Measurements from ENCODE around the gene MPIG6B.

Gene MPIG6B

GRCh38 chr6:31723980-31724691 is 963 bp downstream of the MPIG6B start:
- DNase-seq = no peak

DNA sequence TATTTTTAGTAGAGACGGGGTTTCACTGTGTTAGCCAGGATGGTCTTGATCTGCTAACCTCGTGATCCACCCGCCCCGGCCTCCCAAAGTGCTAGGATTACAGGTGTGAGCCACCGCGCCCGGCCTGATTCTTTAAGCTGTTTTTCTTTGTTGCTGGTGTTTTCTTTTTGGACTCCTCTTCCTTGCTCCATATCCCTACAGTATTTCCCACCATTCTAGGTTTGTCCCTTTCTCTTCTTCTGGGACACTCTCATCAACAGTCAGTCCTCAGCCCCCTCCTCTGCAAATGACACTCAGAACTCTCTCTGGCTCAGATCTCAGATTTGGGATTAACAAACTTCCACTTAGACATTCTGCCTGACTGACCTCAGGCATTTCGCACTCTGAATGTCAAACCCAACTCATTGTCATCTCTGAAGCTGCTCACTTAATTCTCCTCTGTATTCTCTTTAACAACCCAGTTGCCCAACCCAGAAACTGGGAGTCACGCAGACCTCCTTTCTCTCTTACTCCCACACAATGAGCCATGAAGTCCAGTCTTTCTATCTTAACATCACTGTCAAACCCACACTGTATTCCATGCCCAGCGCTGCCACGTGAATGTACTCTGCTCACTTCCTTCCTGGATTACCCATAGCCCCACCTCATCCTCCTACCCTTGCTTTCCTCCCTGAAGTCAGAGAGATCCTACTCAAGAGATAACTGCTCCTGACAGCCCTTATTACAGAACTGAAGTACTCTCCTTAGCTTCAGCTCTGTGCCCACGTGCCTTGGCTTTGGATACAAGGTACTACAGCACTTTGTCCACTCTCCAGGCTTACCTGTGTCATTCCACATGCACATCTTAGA is 2.6 kb downstream of the MPIG6B start:
- DNase-seq = no peak

DNA sequence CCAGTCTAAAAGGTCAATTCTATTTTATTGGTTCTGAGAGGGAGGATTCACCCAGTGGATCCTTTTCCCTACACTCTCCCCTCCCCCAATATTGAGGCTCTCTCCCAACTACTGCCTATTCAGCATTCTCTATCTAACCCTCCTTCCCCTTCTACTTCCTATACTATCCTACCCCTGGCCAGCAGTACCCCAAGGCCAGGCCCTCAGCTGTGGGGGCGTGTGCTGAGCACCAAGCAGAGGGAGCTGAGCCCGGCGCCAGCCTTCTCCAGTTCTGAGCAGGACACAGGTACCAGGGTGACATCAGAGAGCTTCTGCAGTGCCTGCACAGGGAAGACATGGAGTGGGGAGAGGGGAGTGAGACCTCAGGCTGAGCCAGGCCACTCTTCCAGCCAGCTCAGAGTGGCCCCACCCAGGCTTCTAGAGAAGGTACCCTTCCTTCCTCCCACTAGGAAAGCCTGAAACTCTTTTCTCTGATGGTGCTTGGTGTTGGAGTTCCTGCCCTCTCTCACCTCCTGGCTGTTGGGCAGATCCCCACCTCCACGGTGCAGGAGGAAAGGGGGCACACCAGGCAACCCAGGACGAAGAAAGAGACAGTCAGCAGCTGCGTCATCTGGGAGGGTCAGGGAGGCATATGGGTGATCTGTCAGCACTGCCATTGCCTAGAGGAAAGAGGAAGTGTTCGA is 4.0 kb downstream of the MPIG6B start:
- DNase-seq = no peak

GRCh38 chr6:31727717-31728671 is 4.8 kb downstream of the MPIG6B start:
- DNase-seq = no peak

DNA sequence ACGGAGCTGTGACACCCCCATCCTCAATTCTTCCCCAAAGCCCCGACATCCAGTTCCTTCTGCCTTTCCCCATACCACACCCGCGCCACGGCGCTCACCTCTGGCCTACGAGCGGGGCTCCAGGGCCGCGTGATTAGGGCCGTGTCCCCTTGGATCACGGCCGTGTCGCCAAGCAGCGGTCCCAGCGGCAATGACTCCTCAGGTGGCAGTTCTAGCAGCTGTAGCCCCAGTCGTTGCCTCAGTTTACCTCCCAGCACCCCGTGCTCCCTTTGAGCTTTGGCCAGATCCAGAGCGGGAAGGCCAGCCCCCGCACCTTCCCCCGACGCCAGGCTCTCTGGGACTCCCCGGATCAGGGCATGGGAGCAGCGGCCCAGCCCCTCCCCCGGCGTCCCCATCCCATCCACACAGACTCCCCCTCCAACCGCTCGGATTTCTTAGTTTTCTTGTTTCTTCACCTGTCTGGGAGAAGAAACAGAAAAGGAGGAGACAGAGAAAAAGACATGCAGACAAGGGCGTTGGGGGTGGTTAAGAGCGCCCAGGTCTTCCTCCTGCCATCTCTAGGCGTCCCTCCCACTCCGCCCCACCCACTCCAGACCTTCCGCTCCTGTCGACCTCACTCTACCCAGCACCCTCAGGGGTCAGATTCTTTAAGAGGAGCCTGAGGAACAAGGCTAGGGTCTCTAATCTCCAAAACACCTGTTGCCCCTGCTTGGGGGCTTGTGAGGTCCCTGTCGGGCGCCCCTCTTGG is 5.8 kb downstream of the MPIG6B start, which contains the start of gene DDAH2:
DDAH2 (minus strand) TSS at position 533 of the 748 bp plus-strand sequence; CDS start at position 395, 138 bp downstream.
- DNase-seq = no peak

DNA sequence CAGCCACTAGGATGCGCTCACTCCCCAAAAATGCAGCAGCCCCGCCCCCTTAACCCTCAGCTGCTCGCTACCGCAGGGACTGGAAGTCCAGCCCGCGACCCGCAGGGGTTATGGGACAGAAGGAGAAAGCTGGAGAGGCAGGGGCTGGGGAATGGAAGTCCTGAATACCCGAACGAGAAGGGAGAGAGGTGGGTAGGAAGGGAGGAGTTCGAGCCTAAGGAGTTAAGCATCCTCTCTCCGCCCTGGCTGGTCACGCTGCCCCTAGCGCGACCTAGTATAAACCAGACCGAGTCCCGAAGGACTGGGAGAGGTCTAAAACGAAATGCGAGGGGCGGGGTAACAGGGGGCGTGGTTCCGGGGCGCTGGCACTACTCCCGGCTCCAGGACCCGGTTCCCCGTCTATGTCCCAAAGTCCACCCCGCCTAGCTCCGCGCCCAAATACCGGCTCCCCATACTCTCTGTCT is 6.4 kb downstream of the MPIG6B start:
- peak; percentile 82 to 84 for DNase-seq

GRCh38 chr6:31729979-31730630 is 6.9 kb downstream of the MPIG6B start:
- DNase-seq = peak; percentile 64 to 76

- DNase-seq = no peak
These were observed 7.5 kb downstream of the MPIG6B start for GRCh38 chr6:31730631-31731086.

- DNase-seq = no peak
These were observed 8.9 kb downstream of the MPIG6B start for GRCh38 chr6:31732029-31732428.

DNA sequence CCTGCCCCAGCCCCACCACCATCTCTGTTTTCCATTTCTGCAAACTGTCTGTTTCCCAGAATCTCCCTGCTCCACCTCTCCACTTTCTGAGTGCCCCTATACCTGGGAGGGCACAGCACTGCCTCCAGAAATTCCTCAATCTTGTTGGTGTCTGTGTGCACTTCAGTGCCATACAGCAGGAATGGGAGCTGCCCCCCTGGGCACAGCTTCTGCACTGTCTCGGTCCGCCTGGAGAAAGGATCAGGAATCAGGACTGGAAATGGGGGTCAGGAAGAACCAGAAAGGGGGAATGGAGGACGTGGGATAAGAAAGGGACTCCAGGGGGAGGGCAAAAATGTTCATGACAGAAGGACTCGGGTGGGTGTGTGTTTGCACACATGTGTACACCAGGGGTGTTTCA is 10.6 kb downstream of the MPIG6B start:
- DNase-seq = no peak

DNA sequence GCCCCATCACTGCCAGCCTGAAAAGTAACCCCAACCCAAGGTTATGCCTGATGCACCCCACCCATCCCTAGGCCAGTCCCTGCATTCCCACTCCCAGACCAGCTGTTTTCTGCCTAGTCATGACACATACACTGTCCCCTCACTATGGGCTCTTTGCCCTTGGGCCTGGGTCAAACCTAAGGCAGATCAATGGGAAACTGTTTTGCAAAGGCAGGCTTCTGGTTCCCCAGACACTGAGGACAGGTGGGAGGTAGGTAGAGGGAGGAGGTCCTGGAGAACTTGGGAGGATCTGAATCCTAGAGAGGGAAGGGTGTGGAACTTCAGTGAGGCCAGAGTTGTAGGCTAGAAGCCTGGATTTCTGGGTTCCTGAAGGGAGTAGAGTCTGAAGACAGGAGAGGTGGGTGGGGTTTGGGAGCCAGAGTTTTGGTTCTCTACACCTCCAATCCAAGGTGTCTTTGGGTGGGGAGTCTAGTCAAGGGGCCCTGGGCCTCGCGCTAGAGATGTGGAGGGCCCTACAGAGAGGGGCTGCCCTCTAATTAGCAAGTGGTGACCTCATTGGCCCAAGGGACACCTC is 11.2 kb downstream of the MPIG6B start:
- DNase-seq = no peak

GRCh38 chr6:31734821-31735406 is 11.7 kb downstream of the MPIG6B start:
- DNase-seq = peak; percentile 52 to 61

DNA sequence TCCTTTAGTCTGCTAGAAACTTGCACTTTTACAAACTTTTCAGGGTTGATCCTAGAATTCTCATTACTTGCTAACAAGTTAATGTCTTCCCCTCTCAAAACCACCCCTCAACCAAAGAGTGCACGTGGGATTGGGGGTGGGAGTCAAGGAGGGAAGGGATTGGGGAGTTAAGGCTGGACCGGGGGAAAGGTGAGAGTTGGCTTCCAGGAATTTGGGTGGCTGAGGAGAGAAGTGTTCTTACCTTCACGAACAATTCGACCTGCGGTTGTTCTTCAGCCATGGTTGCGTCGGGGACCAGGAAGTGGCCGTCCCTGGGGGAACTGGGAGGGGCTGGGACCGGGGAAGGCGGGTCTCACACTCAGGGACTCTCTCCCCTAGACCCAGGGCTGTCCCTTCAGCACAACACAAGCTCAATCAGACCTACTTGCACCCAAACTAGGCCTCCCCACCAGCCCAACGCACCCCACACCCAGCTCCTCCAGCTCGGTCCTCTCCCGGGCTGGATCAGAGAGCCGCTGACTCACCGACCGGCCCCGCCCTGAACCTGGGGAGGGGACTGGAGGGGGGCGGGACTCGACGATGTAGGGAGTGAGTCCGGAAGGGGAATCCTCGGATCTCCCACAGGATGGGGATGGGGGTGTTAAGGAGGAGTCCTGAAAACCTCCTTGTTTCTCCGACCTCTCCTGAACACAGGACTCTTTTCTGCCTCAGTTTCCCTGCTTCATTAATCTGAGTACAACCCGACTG is 13.0 kb downstream of the MPIG6B start, which contains the start of gene CLIC1:
CLIC1 (minus strand) TSS at position 510 of the 747 bp plus-strand sequence; CDS start at position 280, 230 bp downstream.
- peak; percentile 82 to 87 for DNase-seq

DNA sequence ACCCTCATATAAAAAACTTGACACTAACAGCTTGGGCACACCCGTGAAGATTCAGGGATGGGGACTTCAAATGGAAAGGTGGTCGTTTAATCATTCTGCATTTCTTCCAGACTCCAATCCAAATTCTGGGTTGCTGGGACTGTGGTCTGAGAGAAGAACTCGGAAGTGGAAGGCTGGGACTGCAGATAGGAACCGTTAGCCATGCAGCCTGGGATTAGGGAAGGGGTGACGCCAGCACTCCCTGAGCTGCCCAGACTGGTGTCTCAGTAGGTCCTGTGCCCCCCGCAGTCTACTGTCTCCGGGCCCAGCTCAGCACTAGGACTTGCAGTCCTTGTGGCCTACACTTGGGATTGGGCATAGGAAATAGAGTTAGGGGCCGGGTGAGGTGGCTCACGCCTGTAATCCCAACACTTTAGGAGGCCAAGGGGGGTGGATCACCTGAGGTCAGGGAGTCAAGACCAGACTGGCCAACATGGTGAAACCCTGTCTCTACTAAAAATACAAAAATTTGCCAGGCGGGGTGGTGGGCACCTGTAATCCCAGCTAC is 13.7 kb downstream of the MPIG6B start:
- no peak for DNase-seq

DNA sequence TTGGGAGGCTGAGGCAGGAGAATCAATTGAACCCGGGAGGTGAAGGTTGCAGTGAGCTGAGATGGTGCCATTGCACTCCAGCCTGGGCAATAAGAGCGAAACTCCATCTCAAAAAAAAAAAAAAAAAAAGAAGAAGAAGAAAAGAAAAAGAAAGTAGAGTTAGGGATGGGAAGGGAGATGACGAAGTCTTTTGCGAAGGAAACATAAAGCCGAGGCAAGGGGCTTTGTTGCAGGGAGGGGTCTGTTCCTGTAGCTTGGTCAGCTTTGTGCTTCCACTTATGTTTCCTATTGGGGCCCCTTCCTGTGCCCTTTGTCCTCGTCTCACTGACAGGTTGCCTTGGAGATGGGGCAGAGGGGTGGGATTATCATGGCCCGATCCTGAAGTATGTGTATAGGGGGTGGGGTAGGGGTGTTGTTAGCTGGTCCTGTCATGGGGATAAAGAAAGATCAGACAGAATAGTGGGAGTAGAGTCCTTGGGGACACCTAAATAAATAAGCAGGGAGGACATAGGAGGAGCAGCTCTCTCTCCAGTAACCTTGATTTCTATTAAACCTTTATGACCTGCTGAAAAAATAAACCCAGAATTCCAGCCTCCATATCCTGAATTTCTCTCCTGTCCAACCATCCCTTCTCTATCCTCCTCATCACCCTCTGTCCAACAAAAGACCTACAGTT is 14.3 kb downstream of the MPIG6B start:
- DNase-seq = no peak

- peak; percentile 61 to 63 for DNase-seq
These were observed 15.1 kb downstream of the MPIG6B start for GRCh38 chr6:31737991-31738979.
